ENCODE data around the gene MARCHF7. TPM values are rescaled to one million over a fixed set of nuclear protein-coding genes. Genes with fewer than 3 reads are reported as not detected.

Gene MARCHF7
- total RNA-seq, 1 donor from 2014 or later, result 116 TPM

GRCh38 chr2:159760326-159760725 is 48.0 kb downstream of the MARCHF7 start:
- no peak for DNase-seq (ENCODE audit: extremely low spot score in 2 of 2)
- Histone ChIP-seq H3K27me3 (no peaks in the 10 kb centered on the region), H3K27ac (no peak overlapping the region), H3K4me1 (peaks cover 25% of the 10 kb centered on the region), H3K4me3 (no peak overlapping the region), H3K36me3 (peaks cover 0 to 37% of the 10 kb centered on the region in 2 donors), H3K9me3 (no peaks in the 10 kb centered on the region)
- TF ChIP-seq, protein P1, sequence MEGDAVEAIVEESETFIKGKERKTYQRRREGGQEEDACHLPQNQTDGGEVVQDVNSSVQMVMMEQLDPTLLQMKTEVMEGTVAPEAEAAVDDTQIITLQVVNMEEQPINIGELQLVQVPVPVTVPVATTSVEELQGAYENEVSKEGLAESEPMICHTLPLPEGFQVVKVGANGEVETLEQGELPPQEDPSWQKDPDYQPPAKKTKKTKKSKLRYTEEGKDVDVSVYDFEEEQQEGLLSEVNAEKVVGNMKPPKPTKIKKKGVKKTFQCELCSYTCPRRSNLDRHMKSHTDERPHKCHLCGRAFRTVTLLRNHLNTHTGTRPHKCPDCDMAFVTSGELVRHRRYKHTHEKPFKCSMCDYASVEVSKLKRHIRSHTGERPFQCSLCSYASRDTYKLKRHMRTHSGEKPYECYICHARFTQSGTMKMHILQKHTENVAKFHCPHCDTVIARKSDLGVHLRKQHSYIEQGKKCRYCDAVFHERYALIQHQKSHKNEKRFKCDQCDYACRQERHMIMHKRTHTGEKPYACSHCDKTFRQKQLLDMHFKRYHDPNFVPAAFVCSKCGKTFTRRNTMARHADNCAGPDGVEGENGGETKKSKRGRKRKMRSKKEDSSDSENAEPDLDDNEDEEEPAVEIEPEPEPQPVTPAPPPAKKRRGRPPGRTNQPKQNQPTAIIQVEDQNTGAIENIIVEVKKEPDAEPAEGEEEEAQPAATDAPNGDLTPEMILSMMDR (IDR thresholded peaks at IDR 0.05), result no peak
- no peak for TF ChIP-seq POLR2AphosphoS5 (IDR thresholded peaks at IDR 0.05; ENCODE audit: insufficient read depth in 1 of 2, low read depth in 1 of 2)
- TF ChIP-seq POLR2A (IDR thresholded peaks at IDR 0.05), result no peak
- intact Hi-C loops (cut with DNase I), result no loop called here

GRCh38 chr2:159762075-159762474 is 49.8 kb downstream of the MARCHF7 start:
- no peak overlapping the region for H3K4me3 ChIP-seq
- TF ChIP-seq POLR2A (IDR thresholded peaks at IDR 0.05) (no peak), POLR2AphosphoS5 (IDR thresholded peaks at IDR 0.05; ENCODE audit: insufficient read depth in 1 of 2, low read depth in 1 of 2) (no peak)
- TF ChIP-seq, protein P1 (IDR thresholded peaks at IDR 0.05), result no peak
- no peaks in the 10 kb centered on the region for H3K27me3 ChIP-seq
- H3K9me3 ChIP-seq, result no peaks in the 10 kb centered on the region
- DNase-seq (ENCODE audit: extremely low spot score in 2 of 2), result no peak
- intact Hi-C loops (cut with DNase I), result no loop called here
- H3K4me1 ChIP-seq, result peaks cover 21% of the 10 kb centered on the region
- peaks cover 0 to 38% of the 10 kb centered on the region in 2 donors for H3K36me3 ChIP-seq
- no peak overlapping the region for H3K27ac ChIP-seq

Other genes with a start within 250 kb of the MARCHF7 start
- 90.6 TPM for gene BAZ2B, start 96.0 kb upstream of the MARCHF7 start, total RNA-seq
- gene CD302, start 85.7 kb downstream of the MARCHF7 start, total RNA-seq, result 56.5 TPM
- 3.2 TPM for gene LY75, start 192.2 kb downstream of the MARCHF7 start, total RNA-seq